ENCODE data around the gene CDH13.

GRCh38 chr16:83233153-83233552 is 606.4 kb downstream of the CDH13 start:
- TF ChIP-seq POLR2AphosphoS5 (IDR thresholded peaks at IDR 0.05; ENCODE audit: borderline replicate concordance, low read depth, low read length), result no peak
- no peak for TF ChIP-seq EZH2 (IDR thresholded peaks at IDR 0.05)
- no peak for TF ChIP-seq FOXP2 (optimal IDR thresholded peaks at IDR 0.05; ENCODE audit: control extremely low read depth, extremely low read length, insufficient read depth)

Data from SK-N-MC (cell line).